Putamen (tissue), 1 donor: ENCODE results near the gene DPEP2.
A peak's percentile ranks its signal among the peaks of the same experiment; 100 is the strongest.
"Not testable (repeated sequence)": the region's sequence is repeated elsewhere in the genome, so short reads cannot be mapped to it uniquely, and the experiment has no call there.

Experiments used
- DNase-seq: peaks from one replicate; pipeline ENCODE4 v3.0.0-alpha.2; 2016; ENCODE audit warnings: low spot score

DPEP2 gene, protein sequence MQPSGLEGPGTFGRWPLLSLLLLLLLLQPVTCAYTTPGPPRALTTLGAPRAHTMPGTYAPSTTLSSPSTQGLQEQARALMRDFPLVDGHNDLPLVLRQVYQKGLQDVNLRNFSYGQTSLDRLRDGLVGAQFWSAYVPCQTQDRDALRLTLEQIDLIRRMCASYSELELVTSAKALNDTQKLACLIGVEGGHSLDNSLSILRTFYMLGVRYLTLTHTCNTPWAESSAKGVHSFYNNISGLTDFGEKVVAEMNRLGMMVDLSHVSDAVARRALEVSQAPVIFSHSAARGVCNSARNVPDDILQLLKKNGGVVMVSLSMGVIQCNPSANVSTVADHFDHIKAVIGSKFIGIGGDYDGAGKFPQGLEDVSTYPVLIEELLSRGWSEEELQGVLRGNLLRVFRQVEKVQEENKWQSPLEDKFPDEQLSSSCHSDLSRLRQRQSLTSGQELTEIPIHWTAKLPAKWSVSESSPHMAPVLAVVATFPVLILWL

DNA sequence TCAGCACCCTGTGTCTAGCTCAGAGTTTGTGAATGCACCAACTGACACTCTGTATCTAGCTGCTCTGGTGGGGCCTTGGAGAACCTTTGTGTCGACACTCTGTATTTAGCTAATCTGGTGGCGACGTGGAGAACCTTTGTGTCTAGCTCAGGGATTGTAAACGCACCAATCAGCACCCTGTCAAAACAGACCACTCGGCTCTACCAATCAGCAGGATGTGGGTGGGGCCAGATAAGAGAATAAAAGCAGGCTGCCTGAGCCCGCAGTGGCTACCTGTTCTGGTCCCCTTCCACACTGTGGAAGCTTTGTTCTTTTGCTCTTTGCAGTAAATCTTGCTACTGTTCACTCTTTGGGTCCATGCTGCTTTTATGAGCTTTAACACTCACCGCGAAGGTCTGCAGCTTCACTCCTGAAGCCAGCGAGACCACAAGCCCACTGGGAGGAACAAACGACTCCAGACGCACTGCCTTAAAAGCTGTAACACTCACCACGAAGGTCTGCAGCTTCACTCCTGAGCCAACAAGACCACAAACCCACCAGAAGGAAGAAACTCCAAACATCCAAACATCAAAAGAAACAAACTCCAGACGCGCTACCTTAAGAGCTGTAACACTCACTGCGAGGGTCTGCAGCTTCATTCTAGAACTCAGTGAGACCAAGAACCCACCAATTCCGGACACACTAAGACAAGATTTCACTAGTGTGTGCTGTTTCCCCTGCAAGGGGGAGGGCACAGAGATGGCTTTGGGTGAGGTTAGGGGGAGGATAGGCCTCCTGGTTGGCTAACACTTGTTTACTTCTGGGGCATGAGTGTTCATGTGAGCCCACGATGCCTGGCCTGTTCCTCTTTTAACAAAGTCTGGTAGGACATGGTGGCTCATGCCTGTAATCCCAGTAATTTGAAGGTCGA is at the start of gene DPEP2:
Gene DPEP2, minus strand, starts transcription at position 706 of the 910 bp plus-strand sequence. CDS start 6,272 bp downstream, outside the sequence.
- DNase-seq, result not testable (repeated sequence)

DNA sequence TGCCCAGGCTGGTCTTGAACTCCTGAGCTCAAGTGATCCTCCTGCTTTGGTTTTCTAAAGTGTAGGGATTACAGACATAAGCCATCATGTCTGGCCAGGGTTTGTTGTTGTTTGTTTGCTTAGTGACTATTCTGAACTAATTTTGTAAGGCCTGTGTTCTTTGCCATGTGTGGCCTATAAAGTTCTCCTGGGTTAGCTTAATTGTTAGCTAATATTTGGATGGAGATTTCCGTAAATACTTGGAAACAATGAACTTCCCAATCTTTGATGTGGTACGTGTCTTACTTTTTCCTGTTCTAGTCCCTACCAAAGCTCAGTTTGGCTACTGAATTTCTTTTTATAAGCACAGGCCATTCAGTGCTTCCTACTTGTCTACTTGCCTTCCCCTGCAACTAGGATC is 48.7 kb upstream of the DPEP2 start:
- no peak for DNase-seq

DNA sequence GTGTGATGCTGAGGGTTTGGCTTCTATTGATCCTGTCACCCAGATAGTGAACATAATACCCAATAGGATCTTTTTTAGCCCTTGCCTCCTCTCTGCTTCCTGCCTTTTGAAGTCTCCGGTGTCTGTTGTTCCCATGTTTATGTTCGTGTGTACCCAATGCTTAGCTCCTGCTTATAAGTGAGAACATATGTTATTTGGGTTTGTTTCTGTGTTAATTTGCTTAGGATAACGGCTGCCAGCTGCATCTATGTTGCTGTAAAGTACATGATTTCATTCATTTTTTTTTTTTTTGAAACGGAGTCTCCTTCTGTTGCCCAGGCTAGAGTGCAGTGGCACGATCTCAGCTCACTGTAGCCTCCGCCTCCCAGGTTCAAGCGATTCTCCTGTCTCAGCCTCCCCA is 46.8 kb upstream of the DPEP2 start:
- DNase-seq, result no peak

DNA sequence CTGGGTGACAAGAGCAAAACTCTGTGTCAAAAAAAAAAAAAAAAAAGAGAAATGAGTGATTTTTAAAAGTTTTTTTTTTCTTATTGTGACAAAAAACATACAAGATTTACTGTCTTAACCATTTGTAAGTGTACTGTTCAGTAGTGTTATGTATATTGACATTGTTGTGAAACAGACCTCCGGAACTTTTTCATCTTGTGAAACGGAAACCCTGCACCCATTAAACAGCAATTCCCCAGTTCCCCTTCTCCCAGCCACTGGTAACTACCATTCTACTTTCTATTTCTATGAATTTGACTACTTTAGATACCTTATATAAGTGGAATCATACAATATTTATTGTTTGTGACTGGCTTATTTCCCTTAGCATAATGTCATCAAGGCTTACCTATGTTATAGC is 42.5 kb upstream of the DPEP2 start:
- no peak for DNase-seq

DNA sequence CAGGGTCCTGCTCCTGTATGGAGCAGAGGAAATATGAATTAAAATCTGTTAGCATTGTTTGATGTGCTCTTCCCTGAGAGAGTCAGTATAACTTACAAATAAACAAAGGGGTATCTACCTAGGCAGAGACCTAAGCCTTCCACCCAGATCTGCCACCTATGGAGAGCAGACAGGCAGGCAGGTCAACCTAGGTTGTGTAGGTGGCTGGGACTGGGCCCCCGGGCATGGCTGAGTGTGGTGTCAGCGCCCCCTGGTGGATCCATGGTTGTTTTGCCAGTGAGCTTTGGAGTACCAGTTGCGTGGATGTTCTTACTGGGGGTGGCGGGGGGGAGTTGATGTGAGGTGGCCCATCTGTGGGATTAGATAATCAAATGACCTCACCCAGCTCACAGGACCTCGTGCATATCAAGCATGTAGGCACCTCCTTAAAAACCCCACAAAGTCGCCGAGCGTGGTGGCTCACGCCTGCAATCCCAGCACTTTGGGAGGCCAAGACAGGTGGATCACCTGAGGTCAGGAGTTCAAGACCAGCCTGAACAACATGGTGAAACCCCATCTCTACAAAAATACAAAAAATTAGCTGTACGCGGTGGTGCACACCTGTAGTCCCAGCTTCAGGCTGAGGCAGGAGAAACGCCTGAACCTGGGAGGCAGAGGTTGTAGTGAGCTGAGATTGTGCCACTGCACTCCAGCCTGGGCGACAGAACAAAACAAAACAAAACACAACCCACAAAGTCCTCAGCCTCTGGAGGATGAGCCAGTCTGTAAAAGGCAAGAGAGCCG is 41.4 kb upstream of the DPEP2 start:
- DNase-seq, result peak; percentile 50

DNA sequence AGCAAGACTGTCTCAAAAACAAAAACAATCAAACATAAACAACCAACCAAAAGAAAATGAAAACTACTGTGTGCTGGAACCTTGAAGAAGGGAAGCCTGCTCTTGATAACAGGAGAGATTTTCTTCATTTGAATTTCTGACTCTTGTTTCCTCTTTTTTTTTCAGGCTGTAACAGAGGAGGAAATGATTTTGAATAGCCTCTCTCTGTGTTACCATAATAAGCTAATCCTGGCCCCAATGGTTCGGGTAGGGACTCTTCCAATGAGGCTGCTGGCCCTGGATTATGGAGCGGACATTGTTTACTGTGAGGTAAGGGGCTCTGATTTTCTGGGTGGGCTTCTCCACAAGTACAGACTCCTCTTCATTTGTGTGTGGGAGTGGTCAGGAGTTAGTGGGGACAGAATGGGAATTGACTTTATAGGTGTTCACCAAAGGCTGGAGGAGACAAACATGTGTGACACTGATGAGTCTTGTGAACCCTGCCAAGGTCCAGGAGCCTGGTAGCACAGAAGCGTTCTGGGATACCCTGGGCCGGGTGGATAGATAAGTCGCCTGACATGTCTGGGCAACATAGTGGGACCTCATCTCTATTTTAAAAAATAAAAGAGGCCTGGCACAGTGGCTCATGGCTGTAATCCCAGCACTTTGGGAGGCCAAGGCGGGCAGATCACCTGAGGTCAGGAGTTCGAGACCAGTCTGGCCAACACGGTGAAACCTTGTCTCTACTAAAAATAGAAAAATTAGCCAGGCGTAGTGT is 38.7 kb upstream of the DPEP2 start:
- no peak for DNase-seq

DNA sequence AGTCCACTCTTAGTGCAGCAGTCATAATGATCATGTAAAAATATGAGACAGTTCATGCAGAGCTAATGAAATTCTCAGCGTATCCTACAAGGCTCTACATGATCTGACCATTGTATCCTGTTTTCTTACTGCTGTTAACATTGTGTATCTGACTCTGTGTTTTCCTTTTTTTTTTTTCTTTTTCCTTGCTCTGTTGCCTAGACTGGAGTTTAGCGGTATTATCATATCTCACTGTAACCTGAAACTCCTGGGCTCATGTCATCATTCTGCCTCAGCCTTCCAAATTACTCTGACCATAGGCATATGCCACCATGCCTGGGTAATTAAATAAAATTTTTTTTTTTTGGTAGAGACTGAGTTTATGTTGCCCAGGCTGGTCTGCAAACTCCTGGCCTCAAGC is 35.9 kb upstream of the DPEP2 start:
- DNase-seq, result no peak

DNA sequence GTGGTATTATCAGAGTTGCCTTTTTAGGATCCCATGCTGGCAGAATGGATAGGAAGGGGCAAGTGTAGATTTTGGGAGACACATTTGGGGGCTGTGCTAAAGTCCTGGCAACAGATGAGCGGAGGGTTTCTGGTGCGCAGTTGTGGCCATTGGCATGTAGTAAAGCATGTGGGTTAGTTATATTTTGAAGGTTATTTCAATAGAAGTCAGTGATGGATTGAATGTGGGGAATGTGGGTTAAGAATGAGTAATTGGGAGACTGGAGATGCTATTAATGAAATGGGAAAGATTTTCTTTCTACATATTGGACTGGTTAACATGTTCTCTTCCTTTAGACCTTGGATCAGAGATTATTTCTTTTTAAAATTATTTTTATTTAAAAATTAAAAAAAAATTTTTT is 33.8 kb upstream of the DPEP2 start:
- no peak for DNase-seq

DNA sequence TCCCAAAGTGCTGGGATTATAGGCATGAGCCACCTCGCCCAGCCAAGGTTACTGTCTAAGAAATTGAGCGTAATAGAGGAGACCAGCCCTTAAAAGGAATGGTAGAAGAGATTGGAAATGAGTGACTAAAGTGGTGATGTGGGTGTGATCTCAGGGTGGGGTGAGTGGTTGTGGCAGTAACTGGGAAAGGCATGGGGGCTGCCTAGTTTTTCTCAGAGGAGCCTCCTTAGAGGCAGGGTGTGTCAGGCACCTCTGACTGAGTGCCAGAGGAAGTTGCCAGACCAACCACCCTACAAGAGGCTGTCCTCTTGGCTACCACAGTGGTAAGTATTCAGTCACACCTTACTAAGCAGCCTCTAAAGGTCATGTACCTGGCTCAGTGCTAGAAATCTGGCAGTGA is 32.7 kb upstream of the DPEP2 start:
- DNase-seq, result no peak

DNA sequence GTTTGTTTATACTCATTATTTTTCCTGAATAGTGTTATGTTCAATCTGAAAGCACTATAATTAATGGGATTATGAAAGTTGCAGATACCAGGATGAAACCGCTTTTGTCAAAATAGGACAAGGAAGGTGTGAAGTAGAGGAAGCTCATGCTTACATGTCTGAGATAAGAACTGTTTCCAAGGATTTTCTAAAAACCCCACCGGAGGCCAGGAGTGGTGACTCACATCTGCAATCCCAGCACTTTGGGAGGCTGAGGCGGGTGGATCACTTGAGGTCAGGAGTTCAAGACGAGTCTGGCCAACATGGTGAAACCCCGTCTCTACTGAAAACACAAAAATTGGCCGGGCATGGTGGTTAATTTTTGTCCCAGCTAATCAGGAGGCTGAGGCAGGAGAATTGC is 30.8 kb upstream of the DPEP2 start:
- DNase-seq, result not testable (repeated sequence)

DNA sequence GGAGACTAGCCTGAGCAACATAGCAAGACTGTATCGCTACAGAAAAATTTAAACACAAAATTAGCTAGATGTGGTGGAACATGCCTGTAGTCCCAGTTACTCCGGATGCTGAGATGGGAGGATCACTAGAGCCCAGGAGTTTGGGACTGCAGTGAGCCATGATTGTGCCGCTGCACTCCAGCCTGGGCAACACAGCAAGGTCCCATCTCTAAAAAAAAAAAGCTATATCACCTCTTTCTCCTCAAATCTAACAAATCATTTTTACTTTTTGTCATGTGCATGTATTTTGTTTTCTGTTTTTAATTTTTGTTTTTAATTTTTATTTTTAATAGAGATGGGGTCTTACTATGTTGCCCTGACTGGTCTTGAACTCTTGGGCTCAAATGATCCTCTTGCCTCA is 29.7 kb upstream of the DPEP2 start:
- no peak for DNase-seq

DNA sequence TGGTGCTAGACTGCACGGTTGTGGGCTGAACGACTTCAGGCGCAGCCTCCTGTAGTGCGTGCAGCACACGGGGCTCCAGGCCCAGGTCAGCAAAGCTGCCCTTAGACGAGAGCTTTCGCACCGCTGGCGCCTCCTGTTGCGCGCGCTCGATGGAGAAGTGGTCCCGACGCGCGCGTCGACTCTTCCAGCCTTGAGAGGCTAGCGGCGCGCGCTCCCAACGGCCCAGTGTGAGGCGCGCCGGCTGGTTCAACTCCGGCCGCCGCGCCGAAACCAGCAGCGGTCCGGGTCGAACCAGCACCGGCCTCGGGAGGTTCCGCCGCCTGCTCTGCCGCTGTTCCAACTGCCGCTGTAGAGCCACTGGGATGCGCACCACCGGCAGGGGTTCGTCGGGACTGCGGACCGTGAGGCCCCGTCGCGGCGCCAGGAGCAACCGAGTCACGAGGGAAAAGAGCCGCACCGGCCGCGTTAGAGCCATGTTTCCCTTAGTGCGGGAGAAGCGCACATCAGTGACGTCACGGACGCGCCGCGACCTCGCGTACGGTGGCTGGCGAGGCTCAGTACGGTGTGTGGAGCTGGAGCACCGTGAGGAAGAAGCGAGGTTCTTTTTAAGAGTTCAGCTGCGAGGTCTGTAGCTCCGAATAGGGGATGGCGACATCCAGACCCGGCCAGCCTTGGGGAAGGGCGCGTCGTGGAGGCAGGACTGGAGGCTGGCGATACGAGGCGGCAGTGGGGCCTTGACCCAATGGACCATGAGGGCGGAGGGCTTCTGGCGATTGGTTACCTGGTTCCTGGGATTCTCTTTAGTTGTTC is 23.6 kb upstream of the DPEP2 start, which contains the start of the genes DDX28 and DUS2:
Gene DDX28, minus strand, starts transcription at position 505 of the 810 bp plus-strand sequence. Its CDS starts 30 bp downstream, at position 475.
Gene DUS2, plus strand, starts transcription at position 557 of the 810 bp plus-strand sequence. CDS start 14,740 bp downstream, outside the sequence.
- DNase-seq, result peak; percentile 90

DNA sequence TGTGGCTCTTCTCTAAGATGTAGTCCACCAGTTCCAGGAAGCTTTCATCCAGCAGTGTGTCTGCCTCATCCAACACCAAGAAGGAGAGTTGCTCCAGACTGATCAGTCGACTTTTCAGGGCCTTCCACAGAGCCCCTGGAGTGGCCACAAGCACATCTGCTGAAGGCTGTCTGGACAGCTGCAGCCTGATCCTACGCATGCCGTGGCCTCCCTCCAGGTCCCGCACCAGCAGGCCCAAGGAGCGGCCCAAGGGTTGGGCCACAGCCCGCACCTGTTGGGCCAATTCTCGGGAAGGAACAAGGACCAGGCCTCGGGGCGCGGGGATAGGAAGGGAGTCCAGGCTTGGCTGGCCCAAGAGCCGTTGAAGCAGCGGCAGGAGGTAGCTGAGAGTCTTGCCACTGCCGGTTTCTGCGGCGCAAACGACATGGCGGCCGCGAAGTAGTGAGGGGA is 23.0 kb upstream of the DPEP2 start:
- DNase-seq, result no peak

DNA sequence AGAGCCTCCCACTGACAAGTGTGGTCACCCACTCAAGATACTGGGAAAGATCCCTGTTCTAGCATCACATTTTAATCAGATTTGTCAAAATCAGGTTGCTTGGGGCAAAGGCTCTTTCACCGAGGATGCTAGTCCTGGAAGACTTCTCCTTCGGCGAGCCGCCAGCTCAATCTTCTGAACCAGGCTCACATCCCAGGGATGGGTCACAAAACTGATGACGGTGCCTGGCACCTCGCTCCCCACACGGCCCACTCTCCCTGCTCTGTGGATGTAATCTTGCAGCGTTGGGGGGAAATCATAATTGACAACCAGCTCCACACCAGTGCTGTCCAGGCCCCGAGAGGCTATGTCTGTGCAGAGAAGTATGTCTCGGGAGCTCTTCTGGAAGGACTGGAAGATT is 22.2 kb upstream of the DPEP2 start:
- DNase-seq, result no peak

DNA sequence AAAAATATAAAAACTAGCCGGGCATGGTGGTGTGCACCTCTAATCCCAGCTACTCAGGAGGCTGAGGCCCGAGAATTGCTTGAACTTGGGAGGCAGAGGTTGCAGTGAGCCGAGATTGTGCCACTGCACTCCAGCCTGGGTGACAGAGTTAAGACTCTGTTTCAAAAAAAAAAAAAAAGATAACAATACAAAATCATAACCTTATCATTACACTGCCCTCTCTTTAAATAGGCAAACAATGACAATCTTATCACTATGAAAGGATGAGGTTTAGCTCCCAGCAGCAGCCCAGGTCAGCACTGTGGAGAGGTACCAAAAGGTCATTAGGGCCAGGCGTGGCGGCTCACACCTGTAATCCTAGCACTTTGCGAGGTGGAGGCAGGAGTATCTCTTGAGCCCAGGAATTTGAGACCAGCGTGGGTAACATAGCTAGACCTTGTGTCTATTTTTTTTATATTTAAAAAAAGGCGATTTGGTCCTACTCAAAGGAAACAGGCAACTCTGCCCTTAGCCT is 19.9 kb upstream of the DPEP2 start:
- DNase-seq, result no peak

DNA sequence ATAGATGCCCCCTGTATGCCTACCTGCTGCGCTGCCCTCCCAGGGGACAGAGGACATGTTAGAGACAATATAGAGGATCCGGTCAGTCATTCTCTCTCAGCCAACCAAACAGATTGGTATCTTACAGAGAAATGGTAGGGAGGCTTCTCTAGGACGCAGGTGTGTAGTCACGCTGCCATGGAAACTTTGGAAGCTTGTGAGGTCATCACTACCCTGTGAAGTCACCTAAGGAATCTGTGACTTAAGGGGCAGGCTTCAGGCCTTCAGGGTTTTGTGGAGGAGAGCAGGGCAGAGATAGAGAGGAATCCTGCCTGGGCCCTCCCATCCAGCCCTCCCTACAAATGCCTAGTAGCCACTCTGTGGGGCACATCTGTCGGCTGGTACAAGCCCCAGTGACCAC is 16.4 kb upstream of the DPEP2 start, which contains the start of gene DPEP2NB:
Gene DPEP2NB, minus strand, starts transcription at position 231 of the 400 bp plus-strand sequence. Its CDS starts 141 bp downstream, at position 90.
- no peak for DNase-seq

DNA sequence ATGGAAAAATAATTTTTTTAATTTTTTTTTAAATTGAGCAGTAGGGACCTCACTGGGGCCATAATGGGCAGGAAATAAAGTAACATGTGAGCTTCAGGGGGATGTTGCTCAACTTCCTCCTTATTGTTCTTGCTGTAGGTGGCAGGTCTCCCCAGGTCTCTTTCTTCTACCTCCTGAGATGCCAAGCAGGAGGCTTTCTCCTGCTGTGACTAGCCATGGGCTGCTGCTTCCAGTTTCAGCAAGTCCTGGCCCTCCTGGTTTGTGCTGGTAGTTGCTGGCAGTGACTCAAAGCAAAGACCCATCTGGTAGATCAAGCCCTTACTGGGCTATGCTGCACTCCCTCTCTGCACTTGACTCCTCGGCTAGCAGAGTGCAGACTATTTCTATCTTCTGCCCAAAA is 14.2 kb upstream of the DPEP2 start:
- DNase-seq, result no peak

DNA sequence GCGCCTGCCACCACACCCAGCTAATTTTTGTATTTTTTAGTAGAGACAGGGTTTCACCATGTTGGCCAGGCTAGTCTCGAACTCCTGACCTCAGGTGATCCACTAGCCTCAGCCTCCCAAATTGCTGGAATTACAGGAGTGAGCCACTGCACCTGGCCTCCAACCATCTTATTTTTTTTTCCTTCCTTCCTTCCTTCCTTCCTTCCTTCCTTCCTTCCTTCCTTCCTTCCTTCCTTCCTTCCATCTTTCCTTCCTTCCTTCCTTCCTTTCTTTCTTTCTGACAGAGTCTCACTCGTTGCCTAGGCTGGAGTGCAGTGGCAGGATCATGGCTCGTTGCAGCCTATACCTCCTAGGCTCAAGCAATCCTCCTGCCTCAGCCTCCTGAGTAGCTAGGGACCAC is 10.6 kb upstream of the DPEP2 start:
- not testable (repeated sequence) for DNase-seq

DNA sequence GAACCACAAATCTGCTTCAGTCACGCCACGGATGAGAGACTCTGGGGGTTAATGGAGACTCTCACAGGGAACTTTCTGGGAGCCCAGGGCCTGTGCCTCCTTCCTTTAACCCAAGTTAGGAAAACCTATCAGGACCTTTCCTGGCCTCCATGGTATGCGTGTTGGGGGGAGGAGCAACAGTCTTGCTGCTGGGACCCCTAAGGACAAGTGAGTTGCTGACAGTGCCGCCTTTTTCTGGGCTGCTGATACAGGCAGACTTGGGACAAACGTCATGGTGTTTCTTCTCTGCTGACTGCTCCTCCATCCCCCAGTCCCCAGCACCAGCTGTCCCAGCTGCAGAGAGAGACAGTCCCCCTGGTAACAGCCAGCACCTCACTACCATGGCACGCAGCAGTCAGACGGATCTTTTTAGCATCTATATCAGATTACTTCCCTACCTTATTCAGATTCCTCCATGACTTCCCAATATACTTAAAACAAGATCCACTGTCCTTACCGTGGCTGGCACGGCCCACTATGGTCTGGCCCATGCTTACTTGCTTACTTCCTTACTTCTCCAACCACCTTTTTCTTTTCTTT is 10.0 kb upstream of the DPEP2 start:
- DNase-seq, result no peak
